ENCODE measurements around the gene ATP8B1.

The ATP8B1 gene

DNA sequence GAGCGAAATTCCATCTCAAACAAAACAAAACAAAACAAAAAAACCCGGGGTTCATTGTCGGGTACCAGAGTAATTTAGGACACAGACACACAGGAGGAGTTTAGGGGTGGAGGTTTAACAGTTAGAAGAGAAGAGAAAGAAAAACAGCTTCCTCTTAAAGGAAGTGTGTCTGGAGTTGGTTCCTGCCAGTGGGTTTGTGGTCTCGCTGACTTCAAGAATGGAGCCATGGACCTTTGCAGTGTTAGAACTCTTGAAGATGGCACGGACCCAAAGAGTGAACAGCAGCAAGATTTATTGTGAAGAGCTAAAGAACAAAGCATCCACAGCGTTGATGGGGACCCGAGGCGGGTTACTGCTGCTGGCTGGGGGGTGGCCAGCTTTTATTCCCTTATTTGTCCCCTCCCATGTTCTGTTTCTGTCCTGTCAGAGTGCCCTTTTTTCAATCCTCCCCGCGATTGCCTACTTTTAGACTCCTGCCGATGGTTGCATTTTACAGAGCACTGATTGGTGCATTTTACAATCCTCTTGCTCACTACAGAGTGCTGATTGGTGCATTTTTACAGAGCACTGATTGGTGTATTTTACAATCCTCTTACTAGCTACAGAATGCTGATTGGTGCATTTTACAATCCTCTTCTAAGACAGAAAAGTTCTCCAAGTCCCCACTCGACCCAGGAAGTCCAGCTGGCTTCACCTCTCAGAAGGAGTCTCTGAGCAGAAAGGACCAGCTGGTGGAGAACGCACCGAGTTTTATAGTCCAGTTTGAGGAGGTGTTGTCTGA is 28.7 kb upstream of the ATP8B1 start:
- TF ChIP-seq GATA3 (IDR thresholded peaks at IDR 0.05; ENCODE audit: low read depth, low read length), result no peak
- TF ChIP-seq GATA2 (IDR thresholded peaks at IDR 0.05; ENCODE audit: low read depth, low read length), result no peak

DNA sequence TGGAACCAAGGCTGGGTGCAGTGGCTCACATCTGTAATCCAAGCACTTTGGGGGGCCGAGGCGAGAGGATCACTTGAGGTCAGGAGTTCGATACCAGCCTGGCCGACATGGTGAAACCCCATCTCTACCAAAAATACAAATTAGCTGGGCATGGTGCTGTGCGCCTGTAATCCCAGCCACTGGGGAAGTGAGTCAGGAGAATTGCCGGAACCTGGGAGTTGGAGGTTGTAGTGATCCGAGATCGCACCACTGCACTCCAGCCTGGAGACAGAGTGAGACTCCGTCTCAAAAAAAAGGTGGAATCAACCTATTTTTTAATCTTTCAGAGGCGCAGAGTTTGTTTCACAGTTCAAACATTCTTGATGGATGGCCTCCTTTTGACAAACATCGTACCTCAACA is 24.5 kb upstream of the ATP8B1 start:
- TF ChIP-seq GATA2 (IDR thresholded peaks at IDR 0.05; ENCODE audit: low read depth, low read length) (no peak), GATA3 (IDR thresholded peaks at IDR 0.05; ENCODE audit: low read depth, low read length) (no peak)

DNA sequence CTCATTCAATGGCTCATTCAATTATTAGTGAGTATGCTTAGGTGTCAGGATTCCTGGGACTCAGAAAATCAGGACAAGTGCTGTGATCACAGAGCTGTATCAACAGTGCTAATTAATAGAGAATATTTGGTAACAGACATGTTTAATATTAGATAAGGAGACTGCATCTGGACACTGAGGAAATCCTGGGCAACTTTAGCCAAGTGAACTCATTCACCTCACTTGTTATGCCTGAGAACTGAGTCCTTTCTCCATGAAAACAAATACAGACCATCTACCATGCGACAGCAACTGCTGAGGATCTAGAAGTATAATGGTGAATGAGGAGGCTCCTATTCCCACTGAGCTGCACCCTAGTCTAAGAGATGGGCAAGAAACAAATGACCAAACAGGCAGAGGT is 23.1 kb upstream of the ATP8B1 start:
- TF ChIP-seq GATA3 (IDR thresholded peaks at IDR 0.05; ENCODE audit: low read depth, low read length) (no peak), GATA2 (IDR thresholded peaks at IDR 0.05; ENCODE audit: low read depth, low read length) (no peak)

DNA sequence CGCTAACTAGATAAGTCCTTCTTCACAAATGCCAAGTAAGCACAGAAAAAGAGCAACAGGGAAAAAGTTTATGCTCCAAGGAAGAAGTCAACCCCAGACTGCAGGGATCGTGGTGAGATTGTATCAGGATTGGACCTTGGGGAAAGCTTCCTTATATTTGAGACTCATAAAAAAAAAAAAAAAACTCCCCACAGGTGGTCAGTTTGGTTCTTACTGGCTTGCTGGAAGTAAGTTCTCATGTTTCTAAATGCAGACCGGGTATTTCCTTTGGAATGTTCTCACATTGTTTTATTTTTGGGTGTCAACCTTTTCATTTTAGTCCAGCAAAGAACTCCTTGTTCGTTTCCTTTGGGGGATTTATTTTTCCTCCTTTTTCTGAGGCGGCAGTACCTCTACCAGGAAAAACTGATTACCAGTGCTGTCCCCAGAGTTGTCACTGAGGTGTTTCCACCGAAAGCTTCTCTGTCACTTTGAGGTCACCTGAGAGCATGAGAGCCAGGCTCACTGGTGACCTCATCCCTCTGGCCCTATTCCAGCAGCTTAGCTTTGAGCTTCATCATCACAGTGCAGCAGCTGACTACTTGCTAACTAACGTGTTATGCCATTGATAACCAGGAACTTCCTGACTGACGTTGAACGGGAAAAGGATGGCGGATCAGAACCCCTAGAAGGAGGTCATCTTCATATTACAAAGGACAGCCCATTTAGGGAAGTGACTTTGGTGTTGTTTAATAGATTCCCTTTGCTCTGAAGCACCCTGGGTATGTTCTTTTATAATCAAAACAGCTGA is 16.8 kb upstream of the ATP8B1 start:
- no peak for TF ChIP-seq GATA2 (IDR thresholded peaks at IDR 0.05; ENCODE audit: low read depth, low read length)

DNA sequence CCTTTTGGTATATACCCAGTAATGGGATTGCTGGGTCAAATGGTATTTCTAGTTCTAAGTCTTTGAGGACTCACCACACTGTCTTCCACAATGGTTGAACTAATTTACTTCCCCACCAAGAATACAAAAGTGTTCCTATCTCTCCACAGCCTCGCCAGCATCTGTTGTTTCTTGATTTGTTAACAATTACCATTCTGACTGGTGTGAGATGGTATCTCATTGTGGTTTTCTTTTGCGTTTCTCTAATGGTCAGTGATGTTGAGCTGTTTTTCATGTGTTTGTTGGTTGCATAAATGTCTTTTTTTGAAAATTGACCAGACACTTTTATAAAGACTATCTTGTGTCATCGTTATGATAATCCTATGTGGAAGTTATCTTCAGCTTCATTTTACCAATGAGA is 16.0 kb upstream of the ATP8B1 start:
- TF ChIP-seq GATA2 (IDR thresholded peaks at IDR 0.05; ENCODE audit: low read depth, low read length) (no peak), GATA3 (IDR thresholded peaks at IDR 0.05; ENCODE audit: low read depth, low read length) (no peak)

DNA sequence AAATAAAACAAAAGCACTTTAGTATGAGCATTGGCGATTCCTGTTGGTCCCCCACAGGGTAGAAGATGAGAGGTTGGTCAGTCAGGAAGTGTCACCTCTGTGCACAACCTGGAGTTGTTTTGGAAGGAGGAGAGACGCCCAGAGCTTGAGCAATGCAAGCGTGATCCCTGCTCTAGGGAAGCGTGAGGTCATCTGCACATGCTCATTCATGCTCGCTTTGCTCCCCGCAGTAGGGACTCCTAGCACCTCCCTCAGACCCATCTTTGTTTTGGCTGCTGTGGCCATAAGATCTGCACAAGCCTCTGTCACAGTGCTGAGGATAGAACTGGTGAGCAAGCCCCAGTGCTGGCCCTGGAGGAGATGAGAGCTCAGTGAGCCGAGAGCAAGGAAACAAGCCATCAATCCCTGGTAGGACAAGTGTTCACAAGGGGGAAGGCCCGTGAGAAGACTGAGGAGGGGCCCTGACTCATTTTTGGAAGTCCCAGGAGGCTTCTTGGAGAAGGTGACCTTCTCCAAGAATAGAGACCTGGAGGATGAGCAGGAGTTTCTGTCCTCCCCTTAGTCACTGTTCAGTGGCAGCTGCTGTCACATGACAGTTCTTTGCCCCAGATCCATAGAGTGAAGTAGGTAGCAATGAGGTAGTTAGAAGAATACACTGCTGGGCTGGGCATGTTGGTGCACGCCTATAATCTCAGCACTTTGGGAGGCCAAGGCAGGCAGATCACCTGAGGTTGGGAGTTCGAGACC is 13.3 kb upstream of the ATP8B1 start:
- no peak for TF ChIP-seq GATA2 (IDR thresholded peaks at IDR 0.05; ENCODE audit: low read depth, low read length)
- no peak for TF ChIP-seq GATA3 (IDR thresholded peaks at IDR 0.05; ENCODE audit: low read depth, low read length)

DNA sequence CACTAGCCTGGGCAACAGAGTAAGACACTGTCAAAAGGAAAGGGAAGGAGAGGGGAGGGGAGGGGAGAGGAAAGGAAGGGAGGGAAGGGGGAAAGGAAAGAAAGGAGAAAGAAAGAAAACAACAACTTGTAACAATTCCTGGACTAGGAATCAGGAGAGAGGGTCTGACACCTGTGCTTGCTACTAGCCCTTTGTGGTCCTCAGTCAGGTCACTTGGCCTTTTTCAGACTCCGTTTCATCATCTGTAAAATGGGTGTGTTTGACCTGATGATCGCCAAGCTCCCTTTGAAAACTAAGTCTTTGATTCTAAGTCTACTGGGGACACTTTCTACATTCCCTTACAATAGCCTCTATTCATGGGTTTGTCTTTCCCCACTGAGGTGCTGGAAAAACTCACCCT is 11.4 kb upstream of the ATP8B1 start:
- TF ChIP-seq GATA2 (IDR thresholded peaks at IDR 0.05; ENCODE audit: low read depth, low read length) (no peak), GATA3 (IDR thresholded peaks at IDR 0.05; ENCODE audit: low read depth, low read length) (no peak)

DNA sequence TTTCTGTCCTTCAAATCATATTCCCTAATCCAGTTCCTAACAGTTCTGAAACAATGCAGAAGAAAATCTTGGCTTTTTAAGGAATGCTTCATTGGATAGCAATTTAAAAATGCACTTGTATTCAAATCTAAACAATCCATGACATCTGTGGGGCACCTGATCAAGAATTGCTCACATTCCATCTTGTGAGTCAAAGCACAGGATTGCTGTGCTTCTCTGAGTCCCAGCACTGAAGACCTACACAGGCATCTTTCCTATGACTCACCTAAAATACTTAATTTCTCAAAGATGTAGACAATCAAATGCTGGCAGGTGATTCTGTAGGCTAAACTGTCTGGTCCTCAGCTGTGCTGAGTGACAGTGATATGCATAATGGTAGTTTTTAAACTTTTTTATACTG is 10.1 kb upstream of the ATP8B1 start:
- TF ChIP-seq GATA3 (IDR thresholded peaks at IDR 0.05; ENCODE audit: low read depth, low read length), result no peak

DNA sequence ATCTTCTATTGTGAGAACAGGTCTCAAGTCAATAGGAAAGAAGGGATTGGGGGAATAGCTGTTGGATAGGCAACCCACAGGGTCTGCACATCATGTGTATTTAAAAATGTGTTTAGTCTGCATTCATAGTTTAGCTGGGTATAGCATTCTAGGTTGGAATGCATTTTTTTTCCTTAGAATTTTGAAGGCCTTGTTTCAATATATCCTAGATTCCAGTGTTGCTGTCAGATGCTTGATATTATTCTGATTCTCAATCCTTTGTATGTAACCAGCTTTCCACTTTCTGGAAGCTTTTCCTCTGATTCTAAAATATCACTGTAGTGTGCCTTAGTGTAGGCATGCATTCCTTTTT is 9.0 kb upstream of the ATP8B1 start:
- TF ChIP-seq GATA2 (IDR thresholded peaks at IDR 0.05; ENCODE audit: low read depth, low read length), result no peak
- no peak for TF ChIP-seq GATA3 (IDR thresholded peaks at IDR 0.05; ENCODE audit: low read depth, low read length)

DNA sequence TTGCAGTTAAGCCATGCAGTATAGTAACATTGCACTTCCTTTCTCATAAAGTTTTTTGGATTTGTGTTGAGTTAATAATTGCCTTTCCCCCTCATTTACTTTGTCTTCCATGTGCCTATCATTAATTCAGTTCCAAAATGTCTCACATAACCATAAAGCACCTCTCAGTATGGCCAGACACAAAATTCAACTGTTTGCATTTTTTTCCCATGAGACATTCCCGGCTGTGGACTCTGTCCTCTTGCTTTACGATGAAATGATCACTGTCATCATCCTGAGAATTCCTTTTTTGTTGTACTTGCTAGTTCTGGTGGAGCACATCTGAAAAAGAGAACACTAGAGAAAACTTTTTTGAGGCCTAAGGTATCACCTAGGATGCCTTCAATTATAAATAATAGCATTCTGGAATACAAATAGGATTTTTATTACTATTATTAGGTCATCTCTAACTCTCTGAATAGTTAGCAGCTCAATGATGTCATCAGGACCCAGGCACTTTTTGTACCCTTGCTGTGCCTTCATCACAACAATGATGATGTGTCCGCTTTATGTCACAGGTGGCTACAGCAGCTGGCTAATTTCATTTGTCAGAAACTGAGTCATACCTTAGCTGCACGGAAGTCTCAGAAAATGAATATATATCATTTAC is 8.5 kb upstream of the ATP8B1 start:
- TF ChIP-seq GATA3 (IDR thresholded peaks at IDR 0.05; ENCODE audit: low read depth, low read length) (no peak), GATA2 (IDR thresholded peaks at IDR 0.05; ENCODE audit: low read depth, low read length) (no peak)

DNA sequence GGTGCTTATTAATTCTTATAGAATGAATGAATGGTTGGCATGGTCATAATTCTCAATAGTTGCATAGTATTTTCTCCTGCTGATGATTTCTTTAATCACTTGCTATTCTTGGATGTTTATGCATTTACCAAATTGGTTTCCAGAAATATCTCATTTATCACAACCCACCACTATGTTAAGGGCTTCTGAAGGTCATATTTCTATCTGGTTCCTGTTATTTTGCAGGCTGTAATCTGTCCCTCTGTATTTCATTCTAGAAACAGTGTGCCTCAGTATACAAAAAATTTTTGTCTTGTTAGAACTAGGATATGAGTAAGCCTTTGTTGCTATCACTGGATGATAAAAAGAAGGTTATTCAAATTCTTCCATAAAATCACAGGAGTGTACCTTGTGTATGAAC is 6.1 kb upstream of the ATP8B1 start:
- TF ChIP-seq GATA3 (IDR thresholded peaks at IDR 0.05; ENCODE audit: low read depth, low read length) (no peak), GATA2 (IDR thresholded peaks at IDR 0.05; ENCODE audit: low read depth, low read length) (no peak)

DNA sequence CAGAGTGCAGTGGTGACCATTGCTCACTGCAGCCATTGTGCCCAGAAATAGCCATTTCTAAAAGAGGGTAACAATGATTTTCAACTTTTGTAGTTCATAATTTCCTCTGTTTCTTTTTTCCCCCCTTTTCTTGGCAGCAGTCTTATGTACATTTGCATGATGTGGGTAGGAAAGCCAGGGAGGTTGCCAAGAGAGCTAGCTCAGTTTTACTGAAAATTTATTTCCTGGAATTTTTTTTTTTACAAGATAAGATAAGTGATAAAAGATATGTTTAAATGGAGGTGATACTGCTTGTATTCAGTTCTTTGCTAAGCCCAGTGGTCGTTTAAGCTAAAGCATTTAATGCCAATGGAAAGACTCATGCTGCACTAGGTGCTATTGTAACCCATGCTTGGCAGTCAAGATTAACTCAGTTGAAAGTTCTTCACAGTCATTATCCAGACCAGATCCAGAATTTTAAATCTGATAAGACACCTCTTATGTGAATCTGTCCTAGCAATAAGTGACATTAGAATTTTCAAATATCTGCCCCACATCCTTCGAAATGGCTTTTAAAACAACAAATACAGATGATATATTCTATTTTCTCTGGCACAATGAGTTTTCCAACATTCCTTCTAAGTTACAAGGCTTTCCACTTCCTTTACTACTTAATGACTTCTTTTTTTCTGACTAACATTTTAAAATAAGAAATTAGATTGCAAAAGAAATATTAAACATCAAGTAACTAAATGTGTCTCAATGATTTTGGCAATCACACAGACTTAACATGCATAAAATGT is 4.4 kb upstream of the ATP8B1 start:
- TF ChIP-seq GATA2 (IDR thresholded peaks at IDR 0.05; ENCODE audit: low read depth, low read length) (no peak), GATA3 (IDR thresholded peaks at IDR 0.05; ENCODE audit: low read depth, low read length) (no peak)

DNA sequence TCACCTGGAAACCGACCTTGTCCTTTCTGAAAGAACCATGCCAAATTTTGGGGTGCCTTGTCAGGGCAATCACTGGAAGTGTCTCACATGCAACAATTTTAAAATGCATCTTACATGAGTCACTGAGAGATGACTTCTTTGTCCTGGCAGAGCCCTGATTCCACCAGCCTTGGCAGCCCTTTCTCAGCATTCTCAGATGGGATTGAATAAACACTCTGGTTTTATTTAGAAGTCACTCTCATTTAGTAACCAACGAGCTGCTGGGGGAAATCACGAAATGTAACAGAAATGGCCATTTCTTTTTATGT is 3.8 kb upstream of the ATP8B1 start:
- no peak for TF ChIP-seq GATA3 (IDR thresholded peaks at IDR 0.05; ENCODE audit: low read depth, low read length)
- no peak for TF ChIP-seq GATA2 (IDR thresholded peaks at IDR 0.05; ENCODE audit: low read depth, low read length)
